NCI-H146 treated with DMSO at 0.1 percent for 48 hours (cell line): ENCODE data around the gene CELF4.

Experiments used
- DNase-seq: peaks from one replicate; lab custom pipeline; 2025; ENCODE audit not compliant: unreplicated experiment; lab: John Stamatoyannopoulos, UW

The CELF4 gene

DNA sequence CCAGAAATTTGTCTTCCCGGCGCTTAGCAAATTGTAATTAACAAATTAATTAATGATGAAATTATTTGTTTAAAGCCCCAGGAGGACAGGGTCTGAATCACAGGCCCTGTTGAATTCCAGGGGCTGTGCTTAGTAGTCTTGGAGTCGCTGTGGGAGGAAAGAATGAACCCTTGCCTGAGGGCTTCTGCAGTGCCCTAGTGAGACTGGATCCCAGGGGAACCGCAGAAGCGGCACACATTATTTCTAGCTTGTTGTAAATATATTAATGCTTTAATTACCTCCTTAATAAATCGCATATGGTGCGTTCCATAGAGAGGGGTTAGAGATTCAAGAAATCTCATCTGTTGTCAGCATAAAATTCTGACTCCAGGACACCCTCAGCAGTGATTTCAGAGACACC, 235.4 kb downstream of the CELF4 start:
- DNase-seq: no peak

DNA sequence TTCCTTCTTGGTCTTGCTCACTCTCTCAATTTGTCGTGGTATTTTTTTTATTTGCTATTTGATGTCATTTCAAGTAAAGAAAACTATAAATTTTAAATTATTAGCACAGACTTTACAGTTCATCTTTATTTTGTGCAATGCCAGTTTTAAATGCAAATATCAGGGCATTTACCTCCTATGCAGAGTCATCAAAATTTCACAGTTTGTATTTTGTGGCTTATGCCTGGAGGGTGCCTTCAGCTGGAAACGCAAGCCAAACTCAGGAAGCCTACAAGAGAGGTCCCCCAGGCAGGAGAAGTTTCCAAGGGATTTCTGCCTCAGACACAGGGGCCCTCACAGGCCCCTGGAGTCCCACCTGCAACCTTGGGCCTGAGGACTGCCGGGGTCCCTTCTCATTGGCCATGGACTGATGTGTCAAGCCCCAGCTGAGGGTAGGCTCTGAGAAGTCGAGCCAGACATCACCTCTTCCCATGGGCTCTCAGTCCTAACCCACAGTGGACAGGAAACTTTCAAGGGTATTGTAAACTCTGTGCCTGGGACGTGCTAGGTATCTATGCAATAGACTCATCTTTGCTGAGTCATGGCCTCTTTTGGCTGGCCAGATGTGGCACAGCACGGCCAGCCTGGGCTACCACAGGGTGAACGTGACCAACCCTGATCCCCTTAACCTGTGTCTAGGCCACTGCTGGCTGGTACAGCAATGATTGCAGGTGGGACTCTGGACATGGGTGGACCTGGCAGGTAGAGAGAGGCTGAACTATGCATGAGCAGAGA, 236.5 kb downstream of the CELF4 start:
- no peak for DNase-seq

DNA sequence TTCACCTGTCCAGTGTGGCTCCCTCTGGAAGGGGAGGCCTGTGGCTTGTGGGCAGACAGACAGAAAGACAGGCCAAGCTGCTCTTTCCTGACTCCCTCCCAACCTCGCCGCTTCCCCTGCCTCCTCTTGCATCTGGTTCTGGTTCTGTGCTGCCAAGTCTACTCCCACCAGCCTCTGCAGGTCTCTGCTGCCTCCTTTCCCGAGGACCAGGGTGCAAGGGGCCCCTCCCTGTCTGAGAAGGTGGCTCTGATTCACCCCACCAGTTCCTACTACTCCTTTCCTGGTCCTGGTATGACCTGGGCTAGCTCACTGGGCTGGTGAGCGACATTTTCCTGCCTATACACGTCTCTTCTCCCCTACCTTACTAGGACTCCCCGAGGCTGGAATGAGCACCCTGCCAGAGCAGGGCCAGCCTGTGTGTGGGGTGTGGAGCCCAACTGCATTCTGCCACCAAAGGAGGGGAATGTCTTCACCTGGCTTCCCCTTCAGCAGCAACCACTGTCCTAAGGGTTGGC, 238.5 kb downstream of the CELF4 start:
- no peak for DNase-seq

DNA sequence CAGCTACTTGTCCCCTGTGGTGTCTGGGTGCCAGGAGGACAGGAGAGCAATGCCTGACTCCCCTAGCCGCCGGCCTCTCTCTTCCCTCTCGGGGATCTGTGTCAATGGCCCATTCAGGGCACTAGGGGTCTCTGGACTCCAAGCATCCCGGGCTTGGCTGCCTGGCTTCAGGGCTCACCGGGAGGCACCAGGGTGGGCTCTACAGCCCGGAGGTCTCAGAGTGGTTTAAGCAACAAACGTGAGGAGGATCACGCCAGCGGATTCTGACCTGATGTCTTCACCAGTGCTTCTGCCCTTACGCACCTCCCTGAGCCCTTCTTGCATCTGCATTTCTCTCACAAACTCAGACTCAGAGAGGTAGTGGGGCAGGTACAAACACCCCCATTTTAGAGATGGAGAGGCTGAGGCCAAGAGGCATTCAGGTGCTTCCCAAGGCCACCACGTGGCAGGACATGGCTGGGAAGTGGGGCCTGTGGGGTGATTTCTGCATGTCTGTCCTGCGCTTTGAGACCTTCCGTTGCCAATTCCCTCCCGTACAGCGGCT, 243.0 kb downstream of the CELF4 start:
- no peak for DNase-seq

DNA sequence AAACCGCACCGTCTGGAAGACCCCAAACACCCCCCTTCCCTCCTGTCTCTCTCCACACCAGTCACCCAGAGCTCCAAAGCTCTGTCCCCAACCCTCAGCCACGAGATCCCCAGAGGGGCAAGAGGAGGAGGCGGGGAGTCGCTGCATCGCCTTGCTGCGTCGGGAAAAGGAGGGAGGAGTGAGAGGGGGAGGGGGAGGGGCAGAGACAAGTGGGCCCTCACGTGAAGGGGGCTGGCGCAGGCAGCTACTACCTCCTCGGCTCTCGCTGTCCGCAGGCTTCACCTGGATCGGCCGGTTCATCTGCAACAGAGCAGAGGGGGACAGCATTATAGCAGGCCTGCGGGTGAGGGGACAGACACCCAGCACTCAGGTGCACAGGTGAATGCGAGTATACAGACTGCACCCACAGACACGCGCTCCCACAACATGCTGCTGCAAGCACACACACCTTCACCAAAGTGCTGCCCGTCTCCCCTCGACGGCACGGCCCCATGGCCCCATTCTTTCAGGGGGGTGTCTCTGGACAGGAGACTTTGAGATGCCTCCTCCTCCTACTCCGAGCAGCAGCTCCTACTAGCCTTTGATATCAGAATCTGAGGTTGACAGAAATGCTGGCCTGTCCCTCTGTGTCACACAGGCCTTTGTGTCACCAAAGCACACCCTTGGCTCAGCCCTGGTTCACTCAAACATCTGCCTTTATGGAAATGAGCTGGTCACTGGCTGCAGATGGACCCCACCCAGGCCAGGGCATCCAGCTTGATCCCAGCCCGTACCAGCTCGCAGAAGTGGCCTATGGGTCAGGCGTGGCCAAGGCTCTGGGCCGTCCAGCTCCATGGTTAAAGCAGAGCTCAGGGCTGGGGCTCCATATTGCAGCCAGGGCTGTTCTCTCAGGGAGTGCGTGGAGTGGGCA, 243.8 kb downstream of the CELF4 start:
- DNase-seq: no peak

DNA sequence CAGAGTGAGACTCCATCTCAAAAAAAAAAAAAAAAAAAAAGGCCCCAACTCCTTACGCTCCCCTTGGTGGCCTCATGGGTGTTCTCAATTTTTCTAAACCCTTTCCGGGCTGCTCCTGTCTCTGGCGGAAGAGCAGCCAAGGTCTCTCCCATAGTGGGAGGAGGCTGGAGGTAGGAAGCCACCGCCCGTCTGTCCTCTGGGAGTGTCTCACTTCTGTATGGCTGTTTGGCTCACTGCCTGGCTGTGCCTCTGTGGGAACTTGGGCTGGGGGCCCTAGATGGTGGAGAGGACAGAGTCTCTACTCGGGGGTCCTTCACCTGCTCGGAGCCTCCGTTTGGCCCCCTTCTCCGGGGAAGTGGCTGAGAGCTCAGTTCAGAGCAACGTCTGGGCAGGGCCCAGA, 245.3 kb downstream of the CELF4 start:
- no peak for DNase-seq

DNA sequence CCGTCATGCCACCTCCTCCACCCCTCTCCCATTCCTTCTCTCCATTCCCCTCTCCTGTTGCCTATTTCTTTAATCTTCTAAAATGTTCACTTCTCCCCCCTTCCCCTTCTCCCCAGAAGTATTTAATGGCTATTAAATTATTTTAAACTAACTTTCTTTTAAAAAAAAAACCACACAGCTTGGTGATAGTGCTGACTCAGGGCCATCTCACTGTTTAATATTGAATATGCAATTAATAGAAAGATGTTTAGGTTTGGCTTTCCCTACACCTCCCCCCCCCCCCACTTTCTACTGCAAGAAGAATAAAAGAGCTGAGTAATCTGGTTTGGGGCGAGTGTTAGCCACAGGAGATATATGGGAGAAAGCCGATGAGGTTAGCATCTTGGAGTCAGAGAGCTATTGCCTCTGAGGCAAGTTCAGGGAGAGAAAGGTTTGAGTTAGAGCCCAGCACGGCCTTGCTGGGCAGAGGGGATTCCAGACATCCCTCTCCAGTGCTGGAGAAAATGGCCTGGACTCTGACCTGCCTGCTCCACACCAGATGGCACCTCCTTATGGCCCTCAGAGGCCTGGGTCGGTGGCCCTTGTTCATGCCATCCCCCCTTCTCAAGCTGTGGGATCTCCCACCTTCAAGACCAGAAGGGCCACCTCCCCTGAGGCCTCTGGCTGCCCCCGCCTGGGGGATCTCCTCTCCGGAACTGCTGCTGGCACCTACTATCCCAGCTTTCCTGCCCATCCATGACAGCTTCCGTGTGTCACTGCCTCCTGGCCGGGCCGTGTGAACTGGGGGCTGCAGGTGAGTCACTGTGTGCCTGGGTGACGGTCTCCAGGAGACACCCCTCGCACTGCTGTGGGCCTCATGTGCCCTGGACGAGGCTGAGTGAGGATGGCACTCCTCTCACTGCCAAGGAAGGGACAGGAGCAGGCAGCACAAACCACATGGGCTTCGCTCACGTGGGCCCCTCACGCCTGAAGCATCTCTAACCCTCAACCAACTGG, 246.9 kb downstream of the CELF4 start:
- DNase-seq: no peak

DNA sequence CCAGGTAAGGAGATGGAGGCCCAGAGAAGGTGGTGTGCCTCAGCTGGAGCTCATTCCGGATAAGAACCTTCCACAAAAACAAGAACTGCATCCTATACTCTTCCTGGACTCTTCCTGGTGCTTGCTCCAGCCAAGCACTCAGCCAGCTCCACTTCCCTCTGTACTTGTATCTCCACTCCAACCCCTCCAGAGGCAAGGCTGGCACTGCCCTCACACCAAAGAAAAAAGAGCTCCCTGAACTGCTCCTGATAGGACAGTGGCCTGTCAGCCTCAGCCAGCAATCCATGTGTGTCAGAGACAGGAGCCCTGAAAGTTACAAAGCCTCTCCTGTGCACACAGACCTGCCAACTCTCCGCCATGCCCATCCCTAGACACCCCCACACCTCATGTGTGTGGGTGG, 248.1 kb downstream of the CELF4 start:
- no peak for DNase-seq

DNA sequence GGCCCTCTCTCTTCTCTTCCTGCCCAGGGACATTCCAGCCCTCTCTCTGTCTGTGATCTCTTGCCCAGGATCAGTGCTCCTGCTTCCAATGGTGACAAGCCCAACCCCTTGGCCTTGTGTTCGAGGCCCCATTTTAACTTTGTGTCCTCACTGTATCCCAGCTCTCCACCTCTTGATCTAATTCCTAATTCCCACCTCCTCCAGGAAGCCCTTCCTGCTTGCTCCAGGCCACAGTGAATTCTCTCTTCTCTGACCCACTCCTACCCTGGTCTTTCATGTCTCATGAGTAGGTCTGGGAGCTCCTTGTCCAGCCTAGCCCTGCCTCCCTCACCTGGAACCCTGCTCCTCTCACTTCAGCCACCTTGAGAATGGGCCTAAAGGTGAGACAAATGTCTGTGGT, 249.1 kb downstream of the CELF4 start:
- DNase-seq: no peak

DNA sequence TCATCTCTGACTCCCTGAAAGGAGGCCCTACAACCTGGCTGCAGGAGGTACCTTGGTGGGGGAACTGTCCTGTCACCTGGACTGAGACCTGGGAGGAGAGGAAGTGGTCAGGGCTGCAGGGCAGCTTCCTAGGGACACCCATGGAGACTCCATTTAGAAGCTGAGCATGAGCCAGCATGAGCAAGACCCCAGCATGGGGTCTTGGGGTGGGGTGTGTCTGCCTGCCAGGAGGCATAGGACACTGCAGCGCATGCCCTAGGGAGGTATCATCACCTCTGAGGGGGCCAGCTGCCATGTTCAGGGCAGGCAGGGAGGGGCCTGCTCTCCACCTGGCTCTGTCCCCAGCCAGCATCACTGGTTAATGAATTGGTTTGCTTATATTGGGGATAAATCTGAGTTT, 249.7 kb downstream of the CELF4 start:
- peak; percentile 69 for DNase-seq

DNA sequence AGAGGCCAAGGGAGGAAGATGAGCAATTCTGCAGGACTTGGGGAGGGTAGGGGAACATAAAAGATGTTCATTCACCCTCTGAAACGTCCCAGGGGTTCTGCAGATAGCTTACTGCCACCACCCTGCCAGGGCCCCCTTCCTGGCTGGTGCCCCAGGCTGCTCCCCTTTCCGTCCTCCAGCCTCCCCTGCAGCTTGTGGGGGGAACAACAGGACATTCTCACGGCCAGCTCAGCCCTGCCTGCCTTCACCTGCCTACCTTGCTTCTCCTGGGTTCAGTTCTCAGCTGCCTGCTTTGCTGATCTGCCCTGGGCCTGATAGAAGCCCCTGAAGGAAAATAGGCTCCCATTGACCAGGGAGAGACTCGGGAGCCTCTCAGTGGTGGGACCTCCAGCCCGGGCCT, 251.1 kb downstream of the CELF4 start:
- DNase-seq: no peak

DNA sequence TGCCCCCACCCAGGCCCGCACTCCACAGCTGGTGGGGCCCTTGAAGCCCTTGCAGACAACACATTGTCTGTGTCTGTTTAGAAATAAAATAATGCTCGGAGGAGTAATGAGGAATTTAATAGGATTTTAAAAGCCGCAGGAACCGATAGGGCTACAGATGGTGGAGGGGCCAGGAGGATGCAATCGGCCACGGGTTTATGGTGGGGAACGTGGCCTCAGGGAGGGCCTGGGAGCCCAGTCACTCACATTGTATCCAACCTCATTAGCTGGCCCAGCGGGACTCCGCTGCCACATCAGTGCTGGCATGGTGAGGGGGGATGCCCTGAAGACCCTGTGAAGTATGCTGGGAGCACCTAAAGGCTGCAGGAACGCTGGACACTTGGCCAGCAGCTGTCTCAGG, 252.0 kb downstream of the CELF4 start:
- no peak for DNase-seq

DNA sequence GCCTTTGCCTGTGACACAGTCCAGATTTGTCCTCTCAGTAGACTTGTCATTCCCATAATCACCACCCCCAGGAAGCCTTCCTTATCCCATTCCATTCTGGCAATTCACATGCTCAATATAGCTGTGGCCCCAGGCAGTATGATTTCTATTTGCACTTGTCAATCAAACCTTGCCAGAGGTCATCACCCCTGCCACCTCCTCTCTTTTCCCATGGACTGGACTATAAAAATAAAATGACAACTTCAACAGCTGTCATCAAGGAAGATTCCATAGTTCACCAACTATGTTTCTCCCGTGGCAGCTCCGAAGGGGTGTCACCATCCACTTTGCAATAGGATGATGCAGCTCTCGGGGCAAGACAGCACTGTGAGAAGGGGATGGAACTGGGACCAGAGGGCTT, 255.7 kb downstream of the CELF4 start:
- DNase-seq: no peak

DNA sequence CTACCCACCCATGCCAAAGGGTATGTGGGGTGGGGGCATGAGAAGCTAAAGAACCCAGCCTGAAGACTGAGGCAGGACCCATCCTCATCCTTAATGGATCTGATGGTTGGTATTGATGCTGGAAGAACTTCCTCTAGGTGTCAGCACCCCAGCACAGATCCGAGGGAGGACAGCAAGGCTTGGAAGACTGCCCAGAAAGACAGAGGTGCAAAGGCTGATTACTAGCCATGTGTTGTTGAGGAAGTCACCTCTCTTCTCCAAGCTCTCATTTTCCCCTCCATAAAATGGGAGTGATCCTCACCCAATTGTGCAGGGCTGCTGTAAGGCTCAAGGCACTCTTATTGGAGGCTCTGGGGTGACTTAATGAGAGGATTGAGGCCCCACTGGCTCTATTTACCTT, 256.5 kb downstream of the CELF4 start:
- DNase-seq: no peak

DNA sequence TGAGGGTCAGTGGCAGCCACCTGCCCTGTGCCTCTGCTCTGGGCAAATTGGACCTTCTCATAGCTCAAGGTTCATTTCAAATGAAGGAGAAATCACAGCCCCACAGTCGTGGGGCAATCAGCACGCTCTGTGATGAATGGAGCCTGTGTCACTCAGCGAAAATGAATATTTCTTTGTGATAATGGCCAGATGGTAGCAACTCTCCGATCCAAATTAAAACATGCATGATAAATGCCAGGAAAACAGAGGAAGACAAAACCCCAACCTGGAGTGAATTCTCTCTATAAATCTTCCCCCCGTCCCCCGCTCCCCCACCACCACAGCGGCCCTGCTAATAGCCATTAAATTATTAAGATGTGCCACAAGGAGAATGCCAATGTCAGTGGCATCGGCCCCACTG, 258.4 kb downstream of the CELF4 start:
- no peak for DNase-seq

DNA sequence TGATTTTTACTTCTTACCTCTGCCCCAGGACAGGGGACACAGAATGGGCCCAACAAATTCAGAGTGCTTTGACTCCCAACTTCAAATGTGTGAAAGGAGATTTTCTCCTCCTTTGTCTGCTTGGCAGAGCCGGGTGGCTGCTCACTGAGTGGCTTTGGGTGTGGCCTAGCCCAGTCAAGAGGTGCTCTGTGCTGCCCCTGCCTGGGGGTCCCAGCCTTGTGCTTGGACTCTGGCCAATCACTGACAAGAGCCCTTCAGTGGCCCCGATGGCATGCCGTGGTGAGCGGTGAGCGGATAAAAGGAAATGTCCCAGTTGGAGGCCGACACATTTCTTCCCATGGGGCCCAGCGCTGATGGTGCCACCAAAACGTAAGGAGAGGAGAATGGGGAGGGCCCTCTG, 259.2 kb downstream of the CELF4 start:
- no peak for DNase-seq

DNA sequence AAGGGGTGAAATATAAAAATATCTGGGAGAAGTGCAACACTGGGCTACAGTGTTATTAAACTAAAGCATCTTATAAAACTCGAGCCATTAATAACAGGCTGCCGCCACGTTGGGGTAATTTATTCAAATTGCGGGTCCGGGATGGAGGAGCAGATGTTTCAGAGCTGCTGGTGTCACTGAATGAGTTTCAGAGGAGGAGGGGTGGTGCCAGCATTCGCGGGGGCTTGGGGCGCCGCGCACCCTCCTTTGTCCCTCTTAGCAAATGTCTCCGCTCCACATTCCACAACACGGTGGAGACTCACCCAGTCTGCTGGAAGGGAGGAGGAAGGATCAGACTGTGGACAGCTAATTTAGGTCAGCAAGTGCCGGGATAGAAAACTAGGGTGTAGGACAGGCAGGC, 260.5 kb downstream of the CELF4 start:
- DNase-seq: no peak

DNA sequence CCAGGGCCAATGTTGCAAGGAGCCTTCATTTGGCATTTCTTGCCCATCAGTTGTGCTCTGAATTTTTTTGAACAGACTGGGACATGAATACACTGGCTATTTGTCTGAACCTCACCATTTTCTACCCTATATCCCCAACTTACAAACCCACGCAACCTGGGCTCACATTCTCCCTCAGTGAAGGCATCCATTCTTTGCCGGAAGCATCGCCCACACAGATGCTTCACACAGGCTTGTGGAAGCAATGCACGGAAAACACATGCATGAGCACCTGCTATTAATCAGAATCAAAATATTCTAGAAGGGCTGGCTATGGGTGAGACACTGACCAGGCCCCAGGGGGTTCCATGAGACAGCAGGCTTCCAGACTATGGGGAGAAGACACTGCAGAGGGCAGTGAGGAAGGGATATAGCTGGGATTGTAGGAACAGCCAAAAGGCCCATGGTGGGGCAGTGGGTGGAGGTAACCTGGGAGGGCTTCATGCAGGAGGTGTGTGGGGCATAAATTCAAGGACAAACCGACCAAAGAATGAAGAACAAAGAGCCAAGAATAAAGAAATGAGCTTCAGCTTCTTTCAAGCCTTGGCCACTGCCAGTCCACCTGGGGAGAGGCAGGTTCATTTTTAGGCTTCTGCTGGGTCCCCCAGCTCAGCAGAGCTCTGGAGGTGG, 261.5 kb downstream of the CELF4 start:
- no peak for DNase-seq

DNA sequence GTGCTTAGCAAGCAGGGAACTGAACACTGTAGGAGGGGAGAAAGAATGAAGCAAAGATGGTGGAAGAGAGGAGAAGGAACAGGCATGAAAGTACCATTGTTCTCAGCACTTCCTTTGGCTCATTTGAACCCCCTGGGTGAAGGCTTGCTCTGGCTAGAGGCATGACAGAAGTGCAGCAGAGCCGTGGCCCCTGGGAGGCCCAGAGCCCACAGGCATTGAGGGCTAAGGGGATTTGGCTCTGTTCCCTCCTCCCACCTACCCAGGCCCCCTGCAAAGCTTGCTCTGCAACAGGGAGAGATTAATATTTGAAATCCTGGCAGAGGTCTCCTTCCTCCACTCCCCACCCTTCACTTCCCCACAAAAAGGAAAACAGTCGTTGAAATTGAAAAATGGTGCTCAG, 262.6 kb downstream of the CELF4 start:
- no peak for DNase-seq

DNA sequence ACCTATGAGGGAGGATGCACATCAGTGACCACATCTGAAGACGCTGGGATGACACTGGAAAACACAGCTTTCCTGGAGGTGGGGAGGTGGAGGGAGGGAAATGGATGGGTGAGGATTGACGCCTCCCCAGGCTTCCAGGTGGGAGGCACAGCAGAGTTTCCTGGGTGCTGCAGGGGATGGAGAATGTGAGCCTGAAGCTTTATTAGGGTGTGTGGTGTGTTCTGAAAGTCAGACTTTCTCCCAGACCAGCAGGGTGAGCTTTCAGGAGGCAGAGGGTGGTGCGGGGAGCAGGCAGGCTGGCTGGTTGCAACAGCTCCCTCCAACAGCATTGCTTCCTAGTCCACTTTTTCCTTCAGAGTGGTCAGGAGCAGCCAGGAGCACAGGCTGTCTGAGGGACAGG, 263.1 kb downstream of the CELF4 start:
- no peak for DNase-seq
